HG03135 (cell line): Measurements from ENCODE around the gene RCN2.
A peak's percentile ranks its signal among the peaks of the same experiment; 100 is the strongest.

Source experiments
- ATAC-seq: cut with Tn5 transposase; IDR thresholded peaks from one replicate; pipeline ENCODE4 v1.9.1; 2021; ENCODE audit warnings: mild to moderate bottlenecking, moderate library complexity; ENCODE audit not compliant: unreplicated experiment

RCN2 gene

GRCh38 chr15:76973362-76973743, 41.8 kb downstream of the RCN2 start:
- ATAC-seq = no peak

DNA sequence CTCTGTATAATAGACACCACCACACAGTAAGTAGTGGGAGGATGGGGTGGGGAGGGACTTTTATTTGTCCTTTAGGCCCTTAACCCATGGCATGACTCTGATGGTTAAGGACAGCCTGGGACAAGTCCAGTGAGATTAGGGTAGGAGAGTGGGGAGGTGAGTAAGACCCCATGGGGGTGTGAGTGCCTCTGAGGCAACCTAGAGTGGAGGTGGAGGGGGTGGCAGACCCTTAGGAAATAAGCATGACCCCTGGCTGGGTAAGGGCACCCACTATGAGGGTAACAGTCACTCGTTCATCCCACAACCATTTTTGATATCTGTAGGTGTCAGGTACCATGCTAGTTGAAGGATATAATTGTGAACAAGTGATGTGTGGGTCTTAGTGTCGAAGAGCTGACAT, 42.4 kb downstream of the RCN2 start:
- ATAC-seq = no peak

GRCh38 chr15:76974456-76975036, 43.0 kb downstream of the RCN2 start:
- ATAC-seq = no peak

DNA sequence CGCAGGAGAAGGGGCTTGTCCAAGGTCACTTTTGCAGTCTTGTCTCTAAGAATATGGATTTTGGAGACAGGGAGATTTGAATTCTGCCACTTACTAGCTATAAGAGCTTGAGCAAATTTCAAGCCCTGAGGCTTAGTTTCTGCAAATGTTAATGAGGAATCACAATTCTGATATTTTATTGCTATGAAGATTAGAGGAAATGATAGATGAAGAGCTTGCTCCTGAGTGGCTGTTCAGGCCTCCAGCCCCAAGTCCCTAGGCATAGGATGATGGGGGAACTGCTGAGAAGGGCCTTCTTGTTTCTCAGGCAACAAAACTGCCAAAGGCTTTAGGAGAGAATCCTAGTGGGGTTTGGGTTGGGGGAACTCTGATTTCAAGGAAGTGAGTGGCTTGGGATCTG, 44.6 kb downstream of the RCN2 start:
- ATAC-seq = no peak

DNA sequence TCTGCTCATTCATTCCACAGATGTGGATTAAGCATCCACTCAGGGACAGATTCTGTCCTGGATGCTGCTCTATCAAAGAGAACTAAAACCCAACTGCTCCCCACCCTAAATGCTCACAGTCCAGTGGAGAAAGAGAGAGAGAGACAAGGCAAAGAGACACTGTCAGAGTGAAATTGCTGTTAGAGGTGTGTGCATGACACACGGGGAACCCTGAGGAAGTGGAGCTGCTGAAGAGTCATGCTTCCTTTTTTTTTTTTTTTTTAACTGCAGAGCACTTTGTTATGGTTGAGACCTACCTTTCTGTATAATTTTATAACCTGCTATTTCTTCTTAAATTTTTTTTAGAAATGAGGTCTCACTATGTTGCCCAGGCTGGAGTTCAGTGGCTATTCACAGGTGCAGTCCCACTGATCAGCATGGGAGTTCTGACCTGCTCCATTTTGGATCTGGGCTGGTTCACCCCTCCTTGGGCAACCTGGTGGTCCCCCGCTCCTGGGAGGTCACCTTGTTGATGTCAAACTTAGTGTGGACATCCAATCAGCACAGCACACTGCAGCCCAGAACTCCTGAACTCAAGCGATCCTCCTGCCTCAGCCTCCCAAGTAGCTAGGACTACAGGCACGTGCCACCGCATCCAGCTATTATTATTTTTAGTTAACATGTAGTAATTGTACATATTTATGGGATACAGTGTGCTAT, 45.2 kb downstream of the RCN2 start:
- ATAC-seq = no peak

DNA sequence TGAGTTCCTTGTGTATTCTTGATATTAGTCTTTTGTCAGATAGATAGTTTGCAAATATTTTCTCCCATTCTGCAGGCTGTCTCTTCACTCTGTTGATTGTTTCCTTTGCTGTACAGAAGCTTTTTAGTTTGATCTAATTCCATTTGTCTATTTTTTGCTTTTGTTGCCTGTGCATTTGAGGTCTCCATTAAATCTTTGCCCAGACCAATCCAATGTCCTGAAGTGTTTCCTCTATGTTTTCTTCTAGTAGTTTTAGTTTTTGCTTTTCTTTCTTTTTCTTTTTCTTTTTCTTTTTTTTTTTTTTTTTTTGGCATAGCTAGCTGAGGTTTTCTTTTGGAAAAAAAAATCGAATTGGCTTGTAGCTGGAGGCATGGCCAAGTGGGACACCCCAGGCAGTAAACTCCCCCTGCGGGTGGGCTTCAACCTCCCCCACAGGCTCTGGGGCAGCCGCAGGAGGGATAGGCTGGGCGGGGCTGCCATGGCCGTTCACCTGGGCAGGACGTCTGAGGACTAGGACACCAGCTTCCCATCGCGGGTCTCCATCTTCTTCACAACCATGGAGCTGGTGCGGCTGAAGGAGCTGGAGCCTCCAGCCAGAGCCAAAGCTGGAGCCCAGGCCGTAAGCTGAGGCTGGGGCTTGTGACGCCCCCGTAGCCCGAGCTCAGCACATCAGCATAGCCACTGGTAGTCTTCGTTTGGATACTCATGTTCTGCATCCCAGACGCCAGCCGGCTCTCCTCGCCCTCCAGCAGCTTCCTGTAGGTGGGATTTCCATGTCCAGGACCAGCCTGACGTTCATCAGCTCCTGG, 47.2 kb downstream of the RCN2 start:
- ATAC-seq = no peak

DNA sequence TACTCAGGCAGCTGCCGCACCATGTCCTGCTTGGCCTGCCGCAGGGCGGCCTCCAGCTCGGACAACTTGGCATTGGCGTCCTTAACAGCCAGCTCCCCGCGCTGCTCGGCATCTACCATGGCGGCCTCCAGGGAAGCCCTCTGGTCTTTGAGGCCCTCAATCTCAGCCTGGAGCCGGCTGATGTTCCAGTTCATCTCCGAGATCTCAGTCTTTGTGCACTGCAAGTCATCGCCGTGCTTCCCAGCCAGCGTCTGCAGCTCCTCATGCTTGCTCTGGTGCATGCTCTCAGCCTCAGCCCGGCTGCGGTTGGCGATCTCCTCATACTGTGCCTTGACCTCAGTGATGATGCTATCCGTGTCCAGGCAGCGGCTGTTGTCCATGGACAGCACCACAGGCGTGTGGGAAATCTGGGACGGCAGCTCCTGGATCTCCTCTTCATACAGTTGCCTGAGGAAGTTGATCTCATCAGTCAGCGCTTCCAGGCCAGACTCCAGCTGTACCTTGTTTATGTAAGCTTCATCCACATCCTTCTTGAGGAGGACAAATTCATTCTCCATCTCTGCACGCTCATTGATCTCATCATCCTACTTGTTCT, 47.9 kb downstream of the RCN2 start:
- no peak for ATAC-seq

GRCh38 chr15:76979996-76980520, 48.5 kb downstream of the RCN2 start:
- no peak for ATAC-seq

DNA sequence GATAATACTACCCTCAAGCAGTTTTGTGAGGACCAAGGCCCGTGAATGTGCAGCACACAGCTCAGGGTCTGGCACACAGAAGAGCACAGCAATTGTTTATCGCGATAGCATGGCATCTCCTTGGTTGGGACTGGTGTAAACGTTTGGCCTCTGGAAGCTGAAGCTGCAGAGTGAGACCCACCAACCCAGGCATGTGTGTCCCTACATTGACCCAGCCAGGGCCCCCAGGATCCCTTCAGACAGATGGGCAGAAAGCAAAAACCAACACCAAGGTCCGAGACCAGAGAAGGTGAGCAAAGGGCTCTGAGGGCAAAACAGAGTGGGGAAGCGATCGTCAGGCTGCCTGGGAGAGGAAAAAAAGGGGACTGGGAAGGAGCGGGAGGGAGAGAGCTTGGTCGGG, 50.8 kb downstream of the RCN2 start:
- ATAC-seq = no peak

GRCh38 chr15:76982756-76983155, 51.2 kb downstream of the RCN2 start:
- no peak for ATAC-seq

DNA sequence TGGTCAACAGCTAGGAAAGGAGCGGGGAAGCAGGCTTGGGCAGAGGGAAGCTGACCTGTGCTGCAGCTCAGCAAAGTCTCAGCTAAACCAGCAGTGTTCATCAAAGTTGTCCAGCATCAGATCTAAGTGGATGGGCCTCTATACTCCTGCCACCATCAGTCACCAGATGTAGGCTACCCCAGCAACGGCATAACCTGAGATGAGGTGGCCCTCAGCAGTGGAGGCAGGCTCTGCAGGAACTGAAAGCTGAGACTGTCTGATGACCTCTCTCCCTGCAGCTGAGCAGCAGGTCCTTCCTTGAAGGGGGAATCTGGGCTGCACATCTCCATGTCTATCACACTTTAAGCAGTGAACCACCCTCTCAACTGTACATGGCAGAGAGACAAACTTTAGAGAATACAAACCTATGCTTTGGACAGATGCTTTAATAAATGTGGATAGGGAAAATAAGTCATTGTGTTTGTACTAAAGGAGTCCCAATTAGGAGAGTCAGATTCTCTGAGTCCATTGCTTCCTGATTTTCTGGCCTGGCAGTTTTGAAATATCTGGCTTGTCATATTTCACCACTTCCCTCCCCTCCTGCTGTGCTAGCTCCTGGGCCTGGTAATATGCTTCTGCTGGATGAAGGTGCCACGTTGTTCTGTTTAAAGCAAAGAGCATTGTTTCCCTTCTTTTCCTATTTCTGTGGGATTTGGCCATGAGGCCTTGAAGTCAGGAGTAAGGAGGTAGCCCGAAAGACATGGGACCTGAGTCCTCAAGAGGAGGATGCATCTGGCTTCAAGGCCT, 52.2 kb downstream of the RCN2 start:
- ATAC-seq = no peak

DNA sequence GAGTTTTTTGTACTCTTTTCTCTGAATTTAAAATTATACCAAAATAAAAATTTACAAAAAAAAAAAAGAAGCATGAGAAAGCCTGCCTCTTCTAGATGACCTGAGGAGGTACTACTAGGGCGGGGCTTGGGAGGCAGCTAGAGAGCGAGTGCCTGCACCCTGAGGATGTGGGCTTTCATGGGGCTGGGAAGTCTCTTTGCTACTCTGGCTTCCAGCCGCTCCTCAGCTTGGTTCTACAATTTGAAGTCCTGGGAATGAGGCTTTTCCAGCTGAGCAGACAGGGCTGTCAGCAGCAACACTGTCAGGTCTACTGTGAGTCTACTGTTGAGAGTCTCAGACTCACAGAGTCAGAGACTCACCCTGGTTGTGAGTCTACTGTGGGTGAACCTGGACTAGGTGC, 55.2 kb downstream of the RCN2 start:
- no peak for ATAC-seq

- no peak for ATAC-seq
Measured at GRCh38 chr15:76987276-76987675, 55.7 kb downstream of the RCN2 start.

DNA sequence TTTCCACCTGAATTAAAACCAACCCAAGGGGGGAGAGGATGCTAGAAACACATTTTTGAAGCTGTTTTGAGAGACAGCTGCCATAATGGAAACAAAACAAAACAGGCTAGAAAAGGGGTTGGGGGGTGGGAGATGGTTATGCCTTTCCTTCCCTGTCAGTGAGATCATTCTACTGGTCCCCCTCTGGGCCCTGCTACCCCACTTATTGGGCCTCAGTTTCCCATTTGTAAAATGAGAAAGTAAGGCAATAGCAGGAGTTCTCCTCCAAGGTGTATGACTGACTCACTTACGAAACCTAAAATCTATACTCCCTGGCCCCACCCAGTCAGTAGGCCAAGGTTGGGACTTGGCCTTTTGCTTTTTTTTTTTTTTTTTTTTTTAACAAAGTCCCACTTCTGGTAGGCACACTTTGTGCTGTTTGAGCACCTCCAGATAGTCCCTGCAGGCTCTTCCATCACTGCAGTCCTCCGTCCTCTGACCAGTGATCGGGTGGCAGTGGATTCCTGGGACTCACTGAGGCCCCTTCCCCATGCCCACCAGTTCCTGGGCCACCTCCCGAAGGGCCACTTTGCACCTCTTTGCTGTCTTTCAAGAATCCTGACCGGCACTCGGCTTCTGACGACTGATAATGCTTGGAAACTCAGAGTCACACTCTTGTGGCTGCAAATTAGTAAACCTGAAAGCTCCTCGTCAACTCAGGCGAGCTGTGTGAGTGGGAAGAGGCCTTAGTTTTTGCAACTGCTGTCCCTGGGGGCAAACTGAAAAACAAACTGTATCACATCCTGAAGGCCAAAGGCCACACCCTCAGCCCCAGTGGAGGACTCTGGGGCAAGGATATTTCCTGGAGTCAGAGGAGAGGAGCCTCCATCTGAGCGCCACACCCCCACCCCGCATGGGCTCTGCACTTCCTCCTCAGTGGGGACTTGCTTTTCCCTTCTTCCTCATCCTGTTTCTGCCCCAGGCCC, 56.6 kb downstream of the RCN2 start:
- peak; percentile 71 for ATAC-seq

DNA sequence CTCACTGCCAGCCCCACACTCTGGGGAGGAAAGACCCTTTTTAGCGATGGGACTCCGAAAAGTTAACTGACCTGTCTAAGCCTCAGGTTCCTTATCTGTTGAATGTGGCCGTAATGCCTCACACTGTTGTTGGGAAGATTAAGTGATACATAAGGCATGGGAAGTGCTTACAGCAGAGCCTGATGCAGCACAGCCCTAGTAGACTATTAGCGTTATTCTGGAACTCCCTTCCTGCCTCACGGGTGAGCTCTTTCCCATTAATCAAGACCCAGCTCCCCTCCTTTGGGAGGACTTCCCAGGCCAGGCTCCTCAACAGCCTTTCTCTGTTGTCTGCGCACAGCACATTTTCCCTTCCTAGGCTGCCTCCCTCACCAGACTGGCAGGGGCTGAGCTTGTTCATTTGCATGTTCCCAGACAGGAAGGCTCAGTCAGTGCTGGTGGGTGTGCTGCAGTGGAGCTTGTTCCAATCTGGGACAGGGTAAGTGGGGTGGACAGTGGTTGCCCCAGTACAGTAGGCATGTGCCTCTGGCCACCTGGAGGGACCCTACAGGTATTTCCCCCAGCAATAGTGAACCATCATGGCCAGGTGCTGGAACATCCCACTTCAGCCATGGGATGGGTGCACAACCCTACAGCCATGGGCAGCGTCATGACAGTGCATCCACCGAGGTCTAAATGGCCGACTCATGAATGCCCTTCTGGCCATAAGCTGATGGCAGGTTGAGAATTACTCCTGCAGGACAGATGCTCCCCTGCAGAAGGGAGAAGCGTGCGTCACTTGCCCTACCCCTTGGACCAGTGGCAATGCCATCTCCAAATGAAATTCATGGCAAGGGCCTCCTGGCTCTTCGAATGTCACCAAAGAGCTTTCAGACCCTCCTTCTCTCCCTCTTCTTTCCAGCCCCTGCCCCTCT, 57.6 kb downstream of the RCN2 start:
- peak; percentile 19 for ATAC-seq

DNA sequence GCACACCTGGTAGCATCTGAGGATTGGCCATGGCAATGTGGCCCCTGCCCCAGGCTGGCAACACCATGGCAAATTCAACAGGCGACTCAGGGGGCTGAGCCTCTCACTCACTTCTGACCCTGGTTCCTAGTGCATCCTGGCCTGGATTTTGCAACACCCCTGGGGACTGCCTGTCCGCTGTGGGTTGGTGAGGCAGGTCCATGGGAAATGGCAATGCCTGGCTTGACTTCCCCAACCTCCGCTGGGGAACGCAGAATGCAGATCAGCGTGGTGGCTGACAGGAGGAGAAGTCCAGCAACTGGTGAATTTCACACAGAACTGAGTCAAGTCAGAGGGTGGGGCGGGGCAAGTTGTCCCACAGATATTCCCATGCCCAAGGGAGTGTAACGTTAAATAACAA, 59.5 kb downstream of the RCN2 start:
- no peak for ATAC-seq

GRCh38 chr15:76991741-76992645, 60.4 kb downstream of the RCN2 start:
- no peak for ATAC-seq
